ENCODE data around the gene VDR.
A peak's percentile ranks its signal among the peaks of the same experiment; 100 is the strongest.
"Not testable (repeated sequence)": the region's sequence is repeated elsewhere in the genome, so short reads cannot be mapped to it uniquely, and the experiment has no call there.

The VDR gene

DNA sequence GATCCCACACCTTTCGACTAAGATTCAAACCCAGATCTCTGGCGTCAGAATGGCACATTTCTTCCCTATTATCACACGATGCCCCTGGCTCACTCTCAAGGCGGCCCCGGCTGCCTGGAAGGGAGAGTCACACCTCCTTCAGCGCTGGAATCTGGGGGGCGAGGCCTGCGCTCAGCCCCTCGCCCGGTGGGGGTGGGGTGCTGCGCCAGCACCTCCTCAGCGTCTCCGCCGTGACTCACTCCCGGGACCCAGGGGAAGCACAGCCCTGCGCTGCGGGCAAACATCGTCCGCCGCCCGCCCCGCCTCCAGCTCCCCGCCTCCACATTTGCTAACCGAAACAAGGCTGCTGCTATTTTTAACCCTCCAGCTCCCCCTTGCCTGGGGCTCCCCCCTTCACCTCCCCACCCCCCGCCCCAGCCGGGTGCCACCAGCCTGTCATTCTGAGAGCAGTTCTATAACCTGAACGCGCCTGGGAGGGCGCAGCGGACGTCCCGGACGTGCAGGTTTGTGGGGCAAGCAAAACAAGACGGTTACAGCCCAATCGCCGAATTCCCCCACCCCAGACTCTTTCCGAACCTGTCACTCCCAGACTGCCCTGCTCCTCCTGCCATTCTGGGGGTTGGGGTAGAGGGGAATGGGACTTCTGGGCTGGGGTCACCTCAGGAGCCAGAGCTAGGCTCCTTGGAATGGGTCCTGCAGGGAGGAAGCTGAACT is 91.8 kb downstream of the VDR start:
- peak; percentile 86 for DNase-seq (ENCODE audit: low read depth)

DNA sequence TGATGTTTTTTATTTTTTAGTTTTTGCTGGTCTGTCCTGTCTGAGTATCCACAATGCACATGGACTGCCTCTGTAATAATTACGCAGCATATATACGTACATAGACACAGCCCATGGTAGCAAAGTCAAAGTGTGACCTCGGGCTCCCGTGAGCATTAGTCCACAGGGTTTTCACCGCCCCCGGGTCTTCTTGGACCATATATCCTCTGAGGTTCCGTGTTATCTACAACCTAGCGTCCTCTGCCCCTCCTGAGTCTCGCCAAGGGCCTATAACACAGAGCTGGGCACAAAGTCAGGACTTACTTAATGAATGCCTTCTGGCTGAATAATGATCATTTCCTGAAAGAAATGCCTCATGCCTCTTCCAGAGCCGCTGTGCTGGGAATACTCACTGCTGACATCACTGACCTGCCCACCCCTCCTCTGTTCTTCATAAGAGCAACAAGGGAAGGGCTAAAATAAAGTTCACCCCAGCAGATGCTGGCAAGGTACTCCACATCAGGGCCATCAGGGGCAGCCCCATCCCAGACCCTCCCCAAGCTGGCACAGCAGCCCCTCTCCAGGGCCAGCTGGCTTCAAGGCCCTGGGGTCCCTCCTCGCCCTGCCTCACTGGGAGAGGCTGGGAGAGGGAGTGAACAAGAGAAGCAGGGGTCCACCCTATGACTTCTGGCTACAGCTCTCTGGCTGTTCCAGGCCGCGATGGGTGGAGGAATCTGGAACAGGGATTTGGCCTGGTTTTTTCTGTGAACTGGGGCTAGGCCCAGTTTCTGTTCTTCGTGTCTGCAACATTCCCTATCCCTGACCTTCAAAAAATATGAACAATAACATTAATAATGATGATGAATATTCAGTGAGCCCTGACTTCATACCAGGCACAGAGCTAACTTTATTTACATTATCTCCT is 93.0 kb downstream of the VDR start:
- DNase-seq (ENCODE audit: low read depth) = peak; percentile 84

DNA sequence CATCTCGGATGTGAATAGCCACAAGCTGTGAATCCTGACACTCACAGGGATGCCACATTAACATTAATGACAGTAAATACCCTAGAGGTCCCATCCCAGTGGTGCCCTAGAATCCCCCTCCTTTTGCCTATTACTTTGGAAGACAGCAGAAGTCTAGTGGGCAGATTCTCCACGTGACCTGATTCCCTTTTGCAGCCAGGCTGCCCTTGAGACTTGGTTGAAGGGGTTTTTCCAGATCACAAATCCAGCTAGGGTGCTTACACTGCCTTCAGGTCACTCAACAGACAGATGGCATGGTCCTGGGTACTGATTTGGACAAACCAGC is 93.8 kb downstream of the VDR start:
- no peak for DNase-seq (ENCODE audit: low read depth)

DNA sequence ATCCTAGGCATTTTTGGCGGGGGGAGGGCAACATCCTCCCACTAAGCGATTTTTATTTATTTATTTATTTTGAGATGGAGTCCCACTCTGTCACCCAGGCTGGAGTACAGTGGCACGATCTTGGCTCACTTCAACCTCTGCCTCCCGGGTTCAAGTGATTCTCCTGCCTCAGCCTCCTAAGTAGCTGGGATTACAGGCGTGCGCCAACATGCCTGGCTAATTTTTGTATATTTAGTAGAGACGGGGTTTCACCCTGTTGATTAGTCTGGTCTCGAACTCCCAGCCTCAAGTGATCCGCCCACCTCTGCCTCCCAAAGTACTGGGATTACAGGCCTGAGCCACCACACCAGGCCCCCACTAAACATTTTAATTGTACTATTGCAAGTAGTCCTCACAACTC is 95.3 kb downstream of the VDR start:
- not testable (repeated sequence) for DNase-seq (ENCODE audit: low read depth)

DNA sequence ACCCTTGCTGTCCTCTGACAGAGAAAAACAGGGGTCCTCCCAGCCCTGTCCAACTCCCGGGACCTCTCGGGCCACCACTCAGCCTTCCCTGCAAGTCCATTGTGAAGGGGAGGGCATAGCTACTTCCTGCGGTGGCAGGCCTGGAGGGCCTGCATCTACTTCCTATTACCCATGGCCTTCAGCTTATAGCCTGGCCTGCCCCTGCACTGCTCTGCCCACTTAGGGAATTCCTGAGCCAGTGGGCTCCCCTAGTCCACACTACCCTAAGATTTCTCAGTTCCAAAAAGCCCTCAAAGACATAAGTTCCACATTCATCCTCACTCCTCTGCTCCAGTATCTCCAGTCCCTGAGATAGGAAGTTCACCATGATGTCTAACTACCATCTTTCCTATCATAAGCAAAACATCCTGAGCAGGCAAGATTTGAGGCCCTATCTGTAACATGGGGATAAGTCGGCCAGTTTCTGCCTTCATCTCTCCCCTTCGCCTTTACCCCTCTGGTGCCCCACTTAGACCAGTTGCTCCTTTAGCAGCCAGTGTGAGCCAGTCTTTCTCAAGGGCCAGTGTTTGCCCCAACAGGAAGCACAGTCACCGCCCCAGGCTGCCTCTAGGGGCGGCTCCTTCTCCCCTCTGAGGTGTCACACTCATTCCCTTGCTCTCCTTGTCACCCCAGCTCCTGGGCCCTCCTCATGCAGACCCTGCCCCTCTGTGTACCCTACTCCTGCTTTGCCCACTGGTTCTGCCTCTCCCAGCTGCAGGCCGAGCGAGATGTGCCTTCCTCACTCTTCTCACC is 96.0 kb downstream of the VDR start:
- no peak for DNase-seq (ENCODE audit: low read depth)

DNA sequence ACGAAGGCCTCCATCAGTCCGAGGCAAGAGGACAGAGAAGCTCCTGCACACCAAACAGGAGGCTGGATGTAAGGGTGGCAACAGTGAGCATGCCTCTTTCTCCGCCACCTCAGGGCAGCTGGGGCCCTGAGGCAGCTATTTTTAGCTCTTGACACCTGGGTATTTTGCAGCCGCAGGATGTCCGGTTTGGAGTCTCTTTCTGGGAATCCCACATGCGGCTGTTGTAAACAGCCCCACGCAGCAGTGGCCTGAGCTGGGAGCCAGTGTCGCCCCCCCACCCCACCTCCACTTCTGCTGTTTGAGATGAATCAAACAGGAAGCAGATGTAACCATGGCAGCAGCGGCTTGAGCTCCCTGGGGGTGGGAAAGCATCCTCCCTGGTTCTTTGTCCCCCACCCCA is 96.7 kb downstream of the VDR start:
- no peak for DNase-seq (ENCODE audit: low read depth)

DNA sequence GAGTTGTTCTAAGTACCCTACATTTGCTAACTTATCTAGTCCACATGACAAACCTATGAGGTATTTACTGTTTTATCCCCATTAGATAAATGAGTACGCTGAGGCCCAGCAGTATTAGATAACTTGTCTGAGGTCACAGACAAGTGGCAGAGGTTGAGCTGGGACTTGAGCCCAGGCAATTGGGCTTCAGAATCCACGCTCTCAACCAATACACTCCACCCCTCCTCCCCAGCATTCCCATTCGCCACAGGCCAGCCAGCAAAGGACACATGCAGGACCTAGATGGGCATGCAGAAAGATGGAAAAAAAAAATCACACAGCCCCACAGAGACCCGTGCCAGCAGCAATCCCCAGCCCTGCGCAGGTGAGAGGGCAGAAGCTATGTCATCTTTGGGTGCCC is 97.5 kb downstream of the VDR start:
- DNase-seq (ENCODE audit: low read depth) = no peak

DNA sequence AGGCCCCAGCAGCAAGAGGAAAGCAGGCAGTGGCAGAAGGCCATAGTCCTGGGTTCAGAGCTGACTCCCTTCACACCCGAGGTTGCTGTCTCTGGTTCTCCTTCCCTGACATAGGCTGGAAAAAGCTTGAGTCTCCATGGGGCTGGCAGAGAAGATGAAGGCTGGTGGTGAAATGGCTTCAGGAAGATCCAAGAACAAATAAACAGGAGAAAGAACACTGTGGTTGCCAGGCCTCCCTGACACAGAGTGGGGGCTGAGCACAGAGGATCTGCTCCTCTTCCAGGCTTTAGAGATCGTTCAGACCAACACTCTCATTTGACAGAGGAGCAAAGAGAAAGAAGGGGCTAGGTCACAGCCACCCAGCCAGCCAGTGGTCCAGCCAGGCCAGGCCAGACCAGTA is 99.4 kb downstream of the VDR start:
- DNase-seq (ENCODE audit: low read depth) = peak; percentile 73

DNA sequence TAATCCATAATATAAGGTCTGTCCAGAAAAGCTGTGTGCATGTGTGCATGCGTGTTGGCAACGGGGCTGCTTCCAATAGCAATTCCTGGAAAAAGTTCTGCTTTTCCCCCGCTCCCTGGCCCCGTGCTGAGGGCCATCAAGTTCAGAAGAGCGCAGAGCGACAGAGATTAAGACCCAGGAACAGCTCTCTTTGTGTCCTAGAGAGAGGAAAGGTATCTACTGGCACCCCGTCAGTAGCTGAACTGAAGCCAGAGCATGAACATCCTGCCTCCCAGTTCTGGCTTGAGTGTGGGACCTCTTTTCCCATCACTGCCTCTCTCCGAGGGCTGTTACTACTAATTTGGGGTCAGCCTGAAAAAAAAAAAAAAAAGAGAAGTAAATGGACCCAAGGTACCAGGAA is 100.6 kb downstream of the VDR start:
- DNase-seq (ENCODE audit: low read depth) = no peak

DNA sequence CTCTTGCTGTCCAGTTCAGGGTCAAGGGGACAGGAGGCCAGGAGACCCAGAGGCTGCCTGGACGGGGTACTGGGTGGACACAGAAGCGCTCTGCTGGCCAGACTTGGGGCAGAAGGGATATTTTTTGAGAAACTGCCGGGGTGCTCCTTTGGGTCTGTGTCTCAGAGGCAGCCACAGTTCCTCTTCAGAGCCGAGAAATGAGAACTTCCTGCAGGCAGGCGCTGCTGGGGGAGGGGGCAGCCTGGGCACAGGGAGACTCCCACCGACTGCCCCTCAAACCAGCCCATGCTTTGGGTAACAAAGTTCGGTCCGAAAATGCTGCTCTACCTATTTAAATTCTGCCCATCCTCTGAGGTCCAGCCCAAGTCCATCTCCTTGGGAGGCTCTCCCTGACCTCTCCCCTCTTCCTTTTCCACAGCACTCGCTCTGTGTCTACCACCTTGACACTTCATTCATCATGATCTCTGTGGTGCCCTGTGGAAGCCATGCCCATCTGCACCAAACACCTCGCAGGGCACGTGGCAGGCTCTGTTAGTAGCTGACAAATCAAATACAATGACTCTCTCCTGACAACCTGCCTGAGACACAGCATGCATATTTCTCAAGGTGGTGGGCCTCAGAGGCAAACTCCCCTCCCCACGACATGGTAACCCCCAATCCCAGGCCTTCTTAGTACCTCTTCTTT is 101.5 kb downstream of the VDR start:
- DNase-seq (ENCODE audit: low read depth) = no peak

DNA sequence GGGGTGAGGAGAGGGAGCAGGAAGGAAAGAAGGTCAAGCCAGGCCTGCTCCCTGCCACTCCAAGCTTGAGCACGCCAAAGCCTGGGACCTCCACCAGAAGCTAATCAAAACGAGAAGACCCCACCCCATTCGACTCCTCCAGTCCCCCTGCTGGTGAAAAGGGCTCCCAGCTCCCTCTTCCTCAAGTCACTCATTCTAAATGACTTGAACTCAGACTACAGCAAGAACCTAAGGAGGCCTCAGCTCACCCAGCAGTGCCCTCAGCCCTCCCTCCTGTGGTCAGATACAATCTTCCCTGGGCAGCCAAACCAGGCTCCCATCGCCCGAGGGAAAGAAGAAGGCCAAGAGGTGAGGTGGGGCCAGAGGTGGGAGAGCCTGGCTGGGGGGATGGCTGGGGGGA is 102.5 kb downstream of the VDR start:
- no peak for DNase-seq (ENCODE audit: low read depth)

DNA sequence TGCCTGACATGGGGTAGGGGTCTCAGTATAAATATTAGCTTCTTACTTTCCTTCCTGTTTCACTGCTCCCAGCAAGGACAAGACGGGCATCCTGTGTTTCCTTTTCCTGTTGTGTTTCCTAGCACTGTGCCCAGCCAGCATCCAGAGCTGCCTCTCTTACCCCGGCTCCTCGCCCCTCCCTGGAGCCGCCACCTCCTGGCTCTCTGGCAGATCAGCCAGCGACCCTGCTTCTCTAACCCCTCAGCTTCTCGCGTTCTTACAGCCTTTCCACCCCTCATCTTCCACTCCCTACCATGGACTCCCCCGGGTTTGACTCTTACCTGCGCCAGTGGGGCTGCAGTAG is 102.9 kb downstream of the VDR start:
- DNase-seq (ENCODE audit: low read depth) = no peak

DNA sequence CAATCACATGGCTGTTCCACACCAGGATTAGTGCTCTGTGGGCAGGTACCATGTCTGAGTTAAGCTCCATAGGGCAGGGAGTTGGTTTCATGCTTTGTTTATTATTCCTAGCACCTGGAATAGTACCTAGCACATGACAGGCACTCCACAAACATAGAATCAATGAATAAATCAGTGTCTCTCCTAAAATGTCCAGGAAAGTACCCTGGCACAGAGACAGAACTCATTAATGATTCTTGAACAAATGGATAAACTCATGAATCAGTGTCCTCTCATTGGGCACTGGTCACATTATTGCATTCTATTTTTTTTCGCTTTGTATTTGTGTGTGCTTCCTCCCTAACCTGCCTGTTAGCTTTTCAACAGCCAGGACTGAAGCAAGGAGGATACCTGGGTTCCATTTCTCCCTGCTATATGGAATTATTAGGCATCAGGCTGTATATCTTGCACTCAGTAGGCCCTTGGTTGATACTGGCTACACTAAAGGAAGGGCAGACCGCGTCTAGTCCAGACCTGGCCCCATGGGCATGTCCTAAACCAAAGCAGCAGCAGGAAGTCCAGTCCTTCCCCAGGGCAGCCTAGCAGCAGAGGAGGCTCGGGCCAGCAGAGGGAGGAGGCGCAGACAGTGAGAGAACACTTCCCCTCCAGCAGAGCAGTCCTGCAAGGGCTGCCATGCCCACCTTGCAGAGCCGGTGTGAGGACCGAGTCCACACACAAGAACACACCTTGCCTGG is 103.5 kb downstream of the VDR start:
- no peak for DNase-seq (ENCODE audit: low read depth)

DNA sequence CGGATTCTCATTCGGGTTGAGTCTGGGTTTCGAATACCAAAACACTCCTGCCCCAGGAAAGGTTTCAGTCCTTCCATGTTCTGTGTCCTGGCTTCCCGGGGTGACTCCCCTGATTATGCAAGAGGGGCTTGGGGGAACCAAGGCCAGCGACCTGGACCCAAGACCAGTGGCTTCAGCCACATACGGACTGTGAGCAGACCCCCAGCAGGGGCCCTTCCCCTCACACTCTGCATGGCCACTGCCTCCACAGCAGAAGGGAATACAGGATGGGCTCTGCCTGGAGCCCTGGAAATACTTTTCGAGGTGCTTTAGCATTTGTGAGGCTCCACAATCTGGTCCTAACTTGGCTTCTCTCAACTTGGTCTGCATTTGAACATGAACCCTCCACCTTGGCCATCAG is 104.2 kb downstream of the VDR start:
- no peak for DNase-seq (ENCODE audit: low read depth)

DNA sequence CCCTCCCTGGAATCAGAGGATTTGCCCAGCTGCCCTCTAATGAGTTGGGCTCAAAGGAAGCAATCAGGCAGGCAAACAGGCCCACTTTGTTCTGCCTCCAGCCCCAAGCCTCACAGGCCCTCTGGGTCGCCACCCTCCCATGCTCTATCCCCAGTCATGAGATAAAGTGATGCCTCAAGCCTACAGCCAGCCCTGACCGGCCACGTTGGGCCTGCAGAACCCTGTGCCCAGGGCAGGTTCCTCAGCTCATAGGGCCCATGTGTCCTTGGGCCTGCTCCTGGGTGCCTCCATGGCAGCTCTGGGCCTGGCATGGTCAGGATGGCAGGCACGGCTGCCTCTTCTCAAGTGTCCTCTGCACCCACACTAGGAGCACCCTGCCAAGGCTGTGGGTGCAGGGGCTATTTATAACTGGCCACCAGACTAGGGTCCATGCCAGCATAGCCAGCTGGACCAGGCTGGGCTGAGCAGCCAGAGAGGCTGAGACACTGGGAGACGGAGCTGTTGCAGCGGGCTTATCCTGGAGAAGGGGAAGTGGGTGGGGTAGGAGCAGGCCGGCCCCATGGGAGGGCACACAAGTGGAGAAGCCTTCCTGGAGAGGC is 105.3 kb downstream of the VDR start:
- peak; percentile 77 for DNase-seq (ENCODE audit: low read depth)

DNA sequence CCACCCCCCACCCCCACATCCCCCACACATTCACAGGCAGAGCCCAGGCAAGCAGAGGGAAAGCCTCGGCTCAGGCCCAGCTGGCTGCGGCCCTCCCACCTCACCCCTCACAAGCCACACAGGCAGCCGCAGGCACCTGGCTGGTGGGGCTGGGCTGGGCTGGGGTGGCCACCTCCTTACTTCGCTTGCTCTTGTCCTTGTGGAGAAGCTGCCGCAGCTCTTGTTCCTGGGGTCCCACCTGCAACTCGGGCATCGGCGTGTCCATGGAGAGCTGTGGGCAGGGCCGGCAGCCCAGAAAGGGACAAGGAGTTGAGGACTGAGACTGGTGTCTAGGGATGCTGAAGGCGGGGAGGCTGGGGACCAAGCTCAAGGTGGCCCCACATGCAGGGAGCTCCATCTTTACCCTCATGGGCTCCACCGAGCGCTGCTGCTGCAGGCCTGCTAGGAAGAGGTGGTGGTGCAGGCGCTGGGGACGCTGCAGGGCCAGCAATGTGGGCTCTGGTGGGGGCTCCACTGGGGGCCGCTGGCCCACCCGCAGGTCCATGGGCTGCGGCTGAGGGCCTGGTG is 106.3 kb downstream of the VDR start:
- no peak for DNase-seq (ENCODE audit: low read depth)

DNA sequence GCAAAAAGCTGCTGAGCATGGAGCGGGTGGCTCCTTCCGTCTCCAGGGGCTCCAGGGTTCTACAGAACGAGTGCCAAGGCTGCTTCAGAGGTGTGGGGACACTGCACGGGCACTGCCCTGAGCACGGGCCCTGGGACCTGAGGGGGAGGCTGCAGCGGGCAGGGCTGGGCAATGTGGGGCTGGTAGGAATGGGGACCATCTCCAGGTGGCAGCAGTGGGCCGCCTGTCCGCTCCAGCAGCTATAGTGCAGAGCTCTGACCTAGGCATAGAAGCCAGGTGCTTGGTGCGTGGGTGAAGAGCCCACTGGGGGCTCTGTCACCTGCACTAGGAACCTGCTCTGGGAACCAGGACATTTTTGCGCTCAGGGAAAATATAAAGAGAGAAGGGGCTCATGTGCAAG is 107.4 kb downstream of the VDR start:
- no peak for DNase-seq (ENCODE audit: low read depth)

DNA sequence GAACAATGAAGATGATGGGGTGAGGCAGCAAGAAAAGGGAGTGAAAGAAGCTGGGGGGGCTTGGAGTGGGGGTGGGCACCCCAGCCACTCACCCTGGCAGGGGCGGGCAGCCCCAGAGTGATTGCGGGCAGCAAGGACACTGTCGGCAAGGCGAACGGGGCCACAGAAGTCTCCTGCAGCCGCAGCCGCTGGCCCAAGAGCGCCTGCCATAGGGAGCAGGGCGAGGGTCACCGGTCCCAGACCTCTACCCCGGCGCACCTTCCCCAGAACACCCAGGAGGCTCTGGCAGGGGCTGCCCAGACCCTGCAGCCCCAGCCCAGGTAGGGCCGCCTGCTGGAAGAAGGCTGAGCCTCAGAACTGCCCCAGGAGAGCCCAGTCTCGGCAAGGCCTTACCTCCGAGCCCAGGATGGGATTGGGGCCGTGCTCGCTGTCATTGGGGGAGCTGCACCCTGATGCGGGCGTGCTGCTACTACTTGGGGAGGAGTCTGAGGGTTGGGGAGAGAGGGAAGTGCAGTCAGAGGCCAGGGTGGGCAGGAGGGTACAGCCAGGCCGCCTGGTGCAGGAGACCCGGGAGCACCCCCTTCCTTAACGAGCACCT is 108.9 kb downstream of the VDR start:
- no peak for DNase-seq (ENCODE audit: low read depth)

DNA sequence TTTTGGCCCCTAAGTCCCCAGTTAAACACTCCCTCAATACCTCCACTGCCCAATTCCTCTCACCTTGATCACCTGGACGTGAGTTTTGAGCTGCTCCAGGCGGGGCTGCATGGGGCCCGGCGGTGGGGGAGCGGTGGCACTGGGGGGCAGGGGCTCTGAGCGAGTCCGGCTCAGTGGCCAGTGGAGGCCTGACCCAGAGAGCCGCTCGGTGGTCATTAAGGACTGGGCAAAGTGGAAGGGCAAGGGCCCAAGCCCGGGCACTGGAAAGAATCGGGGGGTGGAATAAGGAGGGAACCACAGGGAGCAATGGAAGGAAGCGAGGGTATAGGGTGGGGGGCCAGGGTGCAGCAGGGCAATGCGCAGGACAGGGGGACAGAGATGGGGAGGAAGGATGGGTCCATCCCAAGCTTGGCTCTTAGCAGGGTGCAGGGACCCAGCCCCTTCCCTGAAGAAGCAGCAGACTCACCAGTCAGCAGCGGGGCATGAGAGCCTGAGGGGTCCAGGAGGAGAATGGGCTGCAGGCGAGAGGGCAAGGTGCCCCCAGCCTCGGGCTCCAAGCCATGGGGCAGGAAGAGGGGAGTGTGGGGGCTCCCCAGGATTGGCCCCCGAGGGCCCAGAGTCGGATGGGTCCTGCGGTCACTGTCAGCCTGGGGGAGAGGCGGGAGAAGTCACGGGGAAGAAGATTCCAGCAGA is 109.5 kb downstream of the VDR start:
- DNase-seq (ENCODE audit: low read depth) = no peak

DNA sequence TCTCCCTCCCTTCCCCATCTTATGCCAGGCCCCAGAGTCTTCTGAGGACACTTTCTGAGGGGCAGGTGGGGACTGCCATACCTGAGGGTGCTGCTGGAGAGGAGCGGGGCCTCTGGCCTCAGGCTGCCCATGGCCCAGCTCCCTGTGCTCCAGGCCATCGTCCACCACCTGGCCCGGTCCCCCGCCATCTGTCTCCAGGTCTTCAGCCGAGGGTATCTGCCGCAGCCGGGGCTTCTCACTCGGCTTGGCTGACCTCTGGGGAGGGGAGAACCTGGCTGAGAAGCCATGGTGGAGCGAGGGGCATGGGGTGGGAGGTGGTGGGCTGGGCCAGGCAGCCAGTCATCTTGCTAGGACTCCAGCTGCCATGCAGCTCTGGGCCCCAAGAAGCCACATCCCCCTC is 110.1 kb downstream of the VDR start:
- DNase-seq (ENCODE audit: low read depth) = no peak

All from fibroblast of gingiva (primary cell).